Motor neuron (in vitro differentiated cells): ENCODE data around the gene TRMT2A. TPM values are rescaled to one million over a fixed set of nuclear protein-coding genes. Genes with fewer than 3 reads are reported as not detected.

Source experiments
- ATAC-seq, 8 experiments: fragments of 200-7000 bp; cut with Tn5 transposase; replicated peaks in 6 of 8; 2 replicates each; pipeline ENCODE4 v1.8.0; 2021; ENCODE audit warnings: mild to moderate bottlenecking in 8 of 8, moderate library complexity in 8 of 8
- H3K27ac ChIP-seq, 2 donors: fragments of 250-450 bp; sonication (Bioruptor Pico); 2 replicates each; pipeline ENCODE4 v1.9.0; 2021; ENCODE audit warnings: antibody characterized with exemption in 2 of 2, mild to moderate bottlenecking in 2 of 2, moderate library complexity in 1 of 2
- H3K4me1 ChIP-seq, 2 donors: fragments of 250-450 bp; sonication (Bioruptor Pico); replicated peaks in 1 of 2; 2 replicates each; pipeline ENCODE4 v1.6.1; 2021; ENCODE audit warnings: antibody characterized with exemption in 2 of 2, mild to moderate bottlenecking in 2 of 2, moderate library complexity in 1 of 2
- H3K4me3 ChIP-seq, 5 donors: fragments of 250-450 bp; sonication (Bioruptor Pico); 2 replicates each; pipeline ENCODE4 v1.9.0; 2021; ENCODE audit warnings: antibody characterized with exemption in 5 of 5, mild to moderate bottlenecking in 5 of 5, moderate library complexity in 4 of 5
- WGBS, 10 experiments: fragments of 450-650 bp; shearing (Covaris generic); methylation state at CpG; one replicate each; pipeline ENCODE4 v1.0.0; 2022; 5-methylcytosine and 5-hydroxymethylcytosine counted together
- in situ Hi-C, 9 experiments: fragments of 400-800 bp; cut with MboI; loops; one replicate each; pipeline ENCODE4 v1.15.0; 2021; ENCODE audit warnings: low sequenced_read_pairs in 9 of 9, low pct_unique_long_range_greater_than_20kb in 2 of 9; ENCODE audit not compliant: unreplicated experiment in 9 of 9
- total RNA-seq, 8 experiments: library from RNA; unstranded; fragments of 300-600 nt; gene quantifications; 2 replicates each; pipeline versions ENCODE4 v1.2.3 to v1.2.4, GENCODE V29; 2022

TRMT2A gene
- total RNA-seq, 8 experiments from 2014 or later: 25.7 to 71.2 (median 50.0) TPM

GRCh38 chr22:20089226-20089976 lies 27.6 kb downstream of the TRMT2A start:
- WGBS, 10 experiments: 40 to 100% (median 91%) methylated on average over 1 to 11 of the region's 17 CpGs; no CpG with 5 or more reads in 3 of the 10 experiments
- no peak for ATAC-seq
- H3K4me1 ChIP-seq: peaks cover 8% of the 10 kb centered on the region in 2 donors
- no peak overlapping the region for H3K4me3 ChIP-seq
- in situ Hi-C loops: no loop called here
- H3K27ac ChIP-seq: no peak overlapping the region

- in situ Hi-C loops: no loop called here
- no peak for ATAC-seq
- Histone ChIP-seq H3K4me1 (peaks cover 17 to 19% of the 10 kb centered on the region in 2 donors), H3K4me3 (no peak overlapping the region), H3K27ac (no peak overlapping the region)
- WGBS, 10 experiments: 96 to 100% (median 100%) methylated on average over 1 to 4 of the region's 8 CpGs; no CpG with 5 or more reads in 5 of the 10 experiments
These were observed 28.8 kb downstream of the TRMT2A start for GRCh38 chr22:20088263-20088648.

- 90 to 100% (median 100%) methylated on average over 1 to 3 of the region's 14 CpGs; no CpG with 5 or more reads in 4 of the 10 experiments for WGBS, 10 experiments
- no peak for ATAC-seq
- Histone ChIP-seq H3K27ac (peak overlapping the region in 1 of 2 donors; percentile 39), H3K4me1 (peaks cover 24 to 26% of the 10 kb centered on the region in 2 donors), H3K4me3 (no peak overlapping the region)
- in situ Hi-C loops: no loop called here
These were observed 29.4 kb downstream of the TRMT2A start for GRCh38 chr22:20087319-20088262.

- H3K4me1 ChIP-seq: peaks cover 32 to 34% of the 10 kb centered on the region in 2 donors
- in situ Hi-C loops: no loop called here
- no peak for ATAC-seq
- H3K4me3 ChIP-seq: no peak overlapping the region
- WGBS, 10 experiments: 60 to 100% (median 96%) methylated on average over 1 to 5 of the region's 5 CpGs; no CpG with 5 or more reads in 3 of the 10 experiments
- peak overlapping the region in 1 of 2 donors; percentile 39 for H3K27ac ChIP-seq
These were observed 30.3 kb downstream of the TRMT2A start for GRCh38 chr22:20086763-20087162.

- Histone ChIP-seq H3K27ac (peak overlapping the region in 1 of 2 donors; percentile 61), H3K4me1 (peaks cover 37 to 40% of the 10 kb centered on the region in 2 donors), H3K4me3 (no peak overlapping the region)
- in situ Hi-C loops: no loop called here
- ATAC-seq: no peak
- WGBS, 10 experiments: 80 to 100% (median 100%) methylated on average over 1 to 11 of the region's 24 CpGs; no CpG with 5 or more reads in 2 of the 10 experiments
These were observed 30.9 kb downstream of the TRMT2A start for GRCh38 chr22:20086101-20086599.

GRCh38 chr22:20085651-20086050 lies 31.4 kb downstream of the TRMT2A start:
- peak overlapping the region in 1 of 2 donors; percentile 61 for H3K27ac ChIP-seq
- no peak for ATAC-seq
- in situ Hi-C loops: no loop called here
- 80 to 98% (median 96%) methylated on average over 1 to 16 of the region's 20 CpGs; no CpG with 5 or more reads in 2 of the 10 experiments for WGBS, 10 experiments
- H3K4me1 ChIP-seq: peaks cover 37 to 40% of the 10 kb centered on the region in 2 donors
- H3K4me3 ChIP-seq: no peak overlapping the region

GRCh38 chr22:20084547-20085413 lies 32.2 kb downstream of the TRMT2A start:
- peaks cover 37 to 40% of the 10 kb centered on the region in 2 donors for H3K4me1 ChIP-seq
- in situ Hi-C loops: no loop called here
- WGBS, 10 experiments: 78 to 100% (median 80%) methylated on average over 1 to 10 of the region's 23 CpGs; no CpG with 5 or more reads in 3 of the 10 experiments
- ATAC-seq: peak in 5 of 8 experiments; percentile 1 to 19 (median 2)
- no peak overlapping the region for H3K4me3 ChIP-seq
- H3K27ac ChIP-seq: peak overlapping the region; percentile 4 to 61

- peaks cover 42 to 44% of the 10 kb centered on the region in 2 donors for H3K4me1 ChIP-seq
- no peak overlapping the region for H3K4me3 ChIP-seq
- ATAC-seq: no peak
- peak overlapping the region; percentile 4 to 61 for H3K27ac ChIP-seq
- 20 to 100% (median 78%) methylated on average over 1 to 2 of the region's 10 CpGs; no CpG with 5 or more reads in 4 of the 10 experiments for WGBS, 10 experiments
- in situ Hi-C loops: no loop called here
These were observed 33.0 kb downstream of the TRMT2A start for GRCh38 chr22:20083891-20084546.

GRCh38 chr22:20083157-20083890 lies 33.7 kb downstream of the TRMT2A start:
- Histone ChIP-seq H3K27ac (no peak overlapping the region), H3K4me1 (peaks cover 44 to 46% of the 10 kb centered on the region in 2 donors), H3K4me3 (no peak overlapping the region)
- in situ Hi-C loops: no loop called here
- 80 to 100% (median 97%) methylated on average over 1 to 9 of the region's 10 CpGs; no CpG with 5 or more reads in 2 of the 10 experiments for WGBS, 10 experiments
- ATAC-seq: no peak

GRCh38 chr22:20080776-20081654 lies 36.0 kb downstream of the TRMT2A start:
- Histone ChIP-seq H3K4me1 (peaks cover 44 to 46% of the 10 kb centered on the region in 2 donors), H3K27ac (peak overlapping the region; percentile 98), H3K4me3 (peak overlapping the region; percentile 83 to 95 (median 92))
- in situ Hi-C loops: no loop called here
- ATAC-seq: peak; percentile 3 to 55 (median 29)
- 0 to 10% (median 2%) methylated on average over 1 to 14 of the region's 27 CpGs; no CpG with 5 or more reads in 3 of the 10 experiments for WGBS, 10 experiments
